Suppressor macrophage treated with lipopolysaccharide for 4 hours (primary cell): ENCODE data around the gene SPATA31E1.

Experiments
- DNase-seq: peaks from one replicate; pipeline ENCODE4 v3.0.0-alpha.2; 2020

SPATA31E1 gene

DNA sequence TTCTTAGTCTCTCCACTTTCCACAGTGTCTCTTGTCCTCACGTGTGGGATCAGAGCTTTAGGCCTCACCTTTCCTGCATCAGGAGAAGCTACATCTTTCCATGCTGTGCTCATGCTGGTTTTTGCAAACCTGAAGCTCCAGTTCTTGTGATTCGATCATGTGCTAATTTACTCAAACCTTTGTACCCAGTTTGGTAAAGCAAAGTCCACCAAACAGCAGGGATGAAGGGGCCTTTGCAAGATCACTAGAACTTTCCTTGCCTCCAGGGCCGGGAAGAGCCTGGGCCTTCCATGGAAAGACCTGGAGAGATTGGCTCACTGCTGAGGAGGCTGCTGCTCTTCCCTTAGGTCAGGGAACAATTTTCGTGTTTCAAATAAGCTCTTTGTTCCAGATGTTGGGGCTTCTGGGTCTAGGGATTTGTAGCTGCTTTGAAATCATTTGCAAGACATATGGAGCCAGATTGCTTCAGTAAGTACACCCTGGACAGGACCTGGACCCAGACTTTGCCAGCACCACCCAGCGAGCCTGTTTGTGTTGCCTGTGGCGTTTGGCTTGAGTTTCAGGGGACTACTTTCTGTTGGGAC lies 18.7 kb upstream of the SPATA31E1 start:
- DNase-seq = no peak

DNA sequence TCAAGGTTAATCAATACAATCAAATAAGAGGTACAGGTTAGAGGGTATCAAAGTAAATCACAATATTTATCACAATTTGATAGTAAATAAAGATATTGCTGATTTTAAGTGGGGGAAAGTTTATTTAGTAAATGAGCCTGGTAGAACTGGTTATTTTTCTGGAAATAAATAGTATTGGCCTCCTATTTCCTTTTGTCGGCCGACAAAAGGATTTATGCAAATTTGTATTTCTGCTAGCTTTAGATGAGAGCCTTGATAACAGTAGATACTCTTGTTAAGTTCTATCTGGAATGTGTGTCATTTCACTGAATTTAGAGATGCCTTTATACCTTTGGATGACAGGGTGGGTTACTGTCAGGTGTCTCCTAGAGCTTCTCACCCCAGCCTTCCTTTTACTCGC lies 17.8 kb upstream of the SPATA31E1 start:
- no peak for DNase-seq

DNA sequence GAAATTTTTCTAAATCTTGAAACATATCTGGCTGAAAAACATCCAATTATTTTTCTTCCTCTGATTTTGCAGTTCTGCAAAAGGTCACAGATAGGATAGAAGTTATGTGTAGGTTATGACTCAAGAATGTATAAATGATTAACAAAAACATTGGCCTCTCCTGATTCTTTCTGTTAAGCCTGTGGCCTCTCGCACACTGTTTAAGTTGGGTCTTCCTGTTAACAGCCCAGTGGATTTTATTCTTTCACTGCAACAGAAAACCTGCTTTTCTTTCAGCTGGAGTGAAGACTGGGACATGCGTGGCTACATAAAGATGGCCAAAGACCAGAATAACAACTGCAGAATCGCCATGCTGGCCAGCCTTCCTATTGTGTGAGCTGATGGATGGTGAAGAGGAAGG lies 17.1 kb upstream of the SPATA31E1 start:
- DNase-seq = no peak

DNA sequence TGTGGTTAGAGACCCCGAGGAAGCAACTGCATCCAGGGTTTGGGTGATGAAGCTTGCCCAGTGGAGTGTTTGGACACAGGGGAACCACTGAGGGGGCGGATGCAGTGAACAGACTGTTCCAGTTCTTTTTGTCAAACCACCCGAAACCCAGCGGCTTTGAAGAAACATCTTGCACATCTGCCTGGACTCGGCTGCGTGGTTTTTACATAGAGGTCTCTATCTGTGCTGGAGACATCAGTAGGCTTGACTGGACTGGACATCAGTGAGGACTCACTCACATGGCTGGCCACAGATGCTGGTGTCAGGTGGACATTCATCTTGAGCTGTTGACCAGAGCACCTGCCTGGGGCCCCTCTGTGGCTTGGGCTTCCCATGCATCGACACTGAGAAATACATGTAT lies 15.3 kb upstream of the SPATA31E1 start:
- DNase-seq = no peak

DNA sequence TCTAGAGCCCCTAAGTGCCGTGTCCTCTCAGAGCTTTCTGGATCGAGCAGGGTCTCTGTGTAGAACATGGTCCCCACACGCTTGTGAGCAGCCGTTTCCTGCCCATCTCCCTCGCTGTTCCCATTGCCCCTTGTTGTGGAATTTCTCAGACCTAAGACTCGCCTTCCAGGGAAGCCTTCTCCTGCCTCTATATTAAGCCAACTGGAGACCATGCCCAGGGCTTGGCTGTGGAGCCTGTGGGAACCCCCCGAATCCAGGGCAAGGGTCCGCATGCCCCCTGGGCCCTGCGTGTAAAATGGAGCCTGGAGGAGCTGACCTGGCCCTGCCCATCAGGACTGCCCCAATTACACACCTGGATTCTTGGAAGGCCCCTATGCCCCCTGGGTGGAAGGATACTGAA lies 14.5 kb upstream of the SPATA31E1 start:
- DNase-seq = no peak

DNA sequence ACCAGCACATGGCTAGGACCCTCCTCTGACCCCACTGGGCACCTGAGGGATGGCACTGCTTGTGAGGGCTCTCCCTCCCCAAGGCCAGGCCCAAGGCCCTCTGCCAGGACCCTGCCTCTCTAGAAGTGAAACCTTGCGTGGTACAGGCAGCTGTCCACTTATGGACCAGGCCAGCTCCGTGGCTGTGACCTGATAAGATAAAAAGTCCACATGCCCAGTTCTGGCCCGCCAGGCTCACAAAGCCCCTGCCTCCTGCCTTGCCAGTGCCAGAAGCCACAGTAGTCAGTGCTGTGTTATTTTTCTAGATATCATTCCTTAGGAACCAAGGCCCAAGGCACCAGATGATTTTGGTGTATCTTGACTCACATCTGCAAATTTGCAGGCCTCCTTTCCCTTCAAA lies 14.0 kb upstream of the SPATA31E1 start:
- no peak for DNase-seq

DNA sequence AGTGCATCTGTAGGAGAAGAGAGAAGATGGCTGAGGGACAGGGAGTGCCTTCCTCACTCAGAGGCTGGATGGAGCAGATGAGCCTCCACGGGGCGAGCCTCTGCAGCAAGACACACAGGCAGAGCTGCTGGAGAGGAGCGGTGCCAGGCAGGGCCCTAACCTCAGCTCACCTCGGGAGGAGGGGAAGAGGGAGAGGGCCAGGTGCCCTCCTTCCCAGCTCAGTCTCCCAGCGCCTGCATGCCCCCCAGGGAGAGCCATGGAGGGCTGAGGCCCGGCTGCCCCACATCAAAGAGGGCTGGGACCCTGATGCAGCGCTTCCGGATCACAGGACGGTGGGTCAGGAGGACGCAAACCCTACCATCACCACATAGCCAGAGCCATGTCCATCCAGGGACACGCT lies 13.6 kb upstream of the SPATA31E1 start:
- no peak for DNase-seq

DNA sequence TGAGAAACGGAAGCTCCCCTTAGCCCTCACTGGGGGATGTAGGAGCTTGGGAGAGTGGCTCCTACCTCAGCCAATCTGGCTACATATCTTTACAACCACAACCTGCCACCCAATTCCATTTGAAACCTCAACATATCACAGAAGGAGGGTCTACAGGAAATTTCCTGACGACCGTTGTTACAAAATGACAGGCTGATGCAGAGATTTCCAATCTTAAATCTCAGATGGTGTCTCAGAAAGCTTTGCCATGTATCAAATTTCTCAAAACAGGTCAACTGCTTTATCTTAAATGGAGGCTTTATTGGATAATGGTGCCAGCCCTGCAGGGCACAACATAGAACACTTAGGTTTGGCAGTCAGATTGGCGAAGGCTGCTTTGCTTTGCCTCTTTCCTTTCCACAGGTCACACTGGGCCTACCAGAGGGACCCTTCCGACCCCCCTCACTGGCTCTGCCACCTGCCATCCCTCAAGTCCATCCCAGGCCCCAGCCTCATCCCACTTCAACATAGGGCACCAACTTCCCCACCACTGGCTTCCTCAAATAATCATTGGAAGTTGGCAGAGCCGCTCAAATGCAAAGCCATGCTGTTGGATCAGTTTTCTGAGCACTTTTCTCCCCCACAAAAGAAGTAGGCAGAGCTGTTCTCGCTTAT lies 11.1 kb upstream of the SPATA31E1 start:
- DNase-seq = no peak

DNA sequence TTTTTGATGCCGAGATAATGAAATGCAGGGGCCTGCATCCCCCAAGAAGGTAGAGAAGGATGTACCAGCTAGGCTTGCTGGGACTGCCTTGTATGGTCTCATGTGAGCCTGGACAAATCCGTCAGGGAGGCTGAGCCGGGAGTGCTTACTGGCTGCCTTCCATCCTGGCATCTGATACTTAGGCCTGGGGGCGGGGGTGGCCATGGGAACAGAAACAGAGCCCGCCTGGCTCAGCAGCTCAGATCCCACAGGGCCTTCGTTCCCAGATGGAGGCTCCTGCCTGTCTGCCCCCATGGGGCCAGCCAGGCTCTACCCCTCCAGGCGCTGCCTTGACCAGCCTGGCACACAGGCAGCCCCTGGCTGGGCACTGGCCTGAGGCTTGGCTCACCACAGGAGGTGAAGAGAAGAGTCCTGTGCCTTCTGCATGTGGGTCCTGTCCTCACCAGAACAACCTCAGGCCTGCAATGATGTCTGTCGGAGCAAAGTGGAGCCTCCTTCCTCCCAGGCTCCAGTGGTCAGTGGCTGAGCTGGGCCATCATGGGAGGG lies 10.5 kb upstream of the SPATA31E1 start:
- DNase-seq = no peak

DNA sequence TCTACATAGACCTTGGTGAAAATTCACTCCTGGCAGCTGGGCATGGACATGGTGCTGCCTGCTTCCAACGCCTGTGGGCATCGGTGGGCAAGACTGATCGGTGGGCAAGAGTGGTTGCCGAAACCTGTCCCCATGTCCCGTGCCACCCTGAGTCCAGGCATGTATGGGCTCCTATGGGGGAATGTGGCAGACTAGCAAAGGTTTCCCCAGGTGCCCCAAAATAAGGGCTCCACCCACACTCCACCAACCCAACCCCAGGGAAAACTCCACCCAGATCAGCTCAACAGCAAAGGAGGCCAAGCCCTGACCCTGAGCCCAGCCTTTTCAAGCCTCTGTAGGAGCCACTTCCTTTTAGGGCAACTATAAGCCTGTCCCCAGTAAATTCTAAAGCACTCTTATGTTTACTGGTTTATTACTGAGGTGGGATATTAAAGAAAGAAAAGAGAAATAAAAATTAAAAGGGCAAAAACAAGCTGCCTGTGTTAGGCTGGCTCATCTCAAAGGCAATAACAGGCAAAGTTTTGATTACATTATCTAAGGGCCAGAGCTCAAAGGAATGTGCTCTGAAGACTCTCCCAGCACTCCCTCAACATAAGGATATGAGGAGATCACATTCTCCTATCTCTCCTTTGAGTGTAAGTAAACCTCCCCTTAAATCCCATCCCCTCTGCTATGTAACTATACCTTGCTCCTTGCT lies 8.9 kb upstream of the SPATA31E1 start:
- DNase-seq = no peak

DNA sequence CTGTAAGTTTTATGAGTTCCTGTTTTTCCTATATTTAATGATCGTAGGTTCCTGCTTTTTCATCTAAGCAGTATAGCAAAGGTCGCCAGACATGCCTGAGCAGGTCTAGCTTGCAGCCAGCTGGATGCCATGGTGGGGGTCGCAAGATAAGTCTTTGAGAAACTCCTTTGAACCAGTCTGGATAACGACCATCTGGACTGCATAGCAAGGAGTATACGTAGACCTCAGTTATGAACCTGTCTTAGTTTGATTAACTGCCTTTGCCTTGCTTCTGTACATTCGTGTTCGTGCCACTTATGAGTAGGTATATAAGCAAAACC lies 8.4 kb upstream of the SPATA31E1 start:
- no peak for DNase-seq

DNA sequence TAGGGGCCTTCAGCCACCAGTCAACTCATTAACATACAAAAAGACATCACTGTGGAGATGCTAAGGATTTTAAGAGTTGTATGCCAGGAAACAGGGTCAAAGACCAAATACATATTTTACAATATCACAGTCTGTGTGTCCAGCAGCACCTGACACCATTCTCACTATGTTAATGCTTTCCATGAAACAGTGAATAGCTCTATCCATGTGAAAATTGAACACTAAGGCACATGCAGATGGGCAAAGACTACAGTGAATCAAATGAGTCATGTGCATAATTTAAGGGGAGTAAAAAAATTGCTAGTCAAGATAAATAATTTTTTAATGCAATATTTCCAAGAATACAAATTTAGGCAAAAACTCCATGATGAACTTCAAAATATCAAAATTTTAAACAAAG lies 7.6 kb upstream of the SPATA31E1 start:
- DNase-seq = no peak

DNA sequence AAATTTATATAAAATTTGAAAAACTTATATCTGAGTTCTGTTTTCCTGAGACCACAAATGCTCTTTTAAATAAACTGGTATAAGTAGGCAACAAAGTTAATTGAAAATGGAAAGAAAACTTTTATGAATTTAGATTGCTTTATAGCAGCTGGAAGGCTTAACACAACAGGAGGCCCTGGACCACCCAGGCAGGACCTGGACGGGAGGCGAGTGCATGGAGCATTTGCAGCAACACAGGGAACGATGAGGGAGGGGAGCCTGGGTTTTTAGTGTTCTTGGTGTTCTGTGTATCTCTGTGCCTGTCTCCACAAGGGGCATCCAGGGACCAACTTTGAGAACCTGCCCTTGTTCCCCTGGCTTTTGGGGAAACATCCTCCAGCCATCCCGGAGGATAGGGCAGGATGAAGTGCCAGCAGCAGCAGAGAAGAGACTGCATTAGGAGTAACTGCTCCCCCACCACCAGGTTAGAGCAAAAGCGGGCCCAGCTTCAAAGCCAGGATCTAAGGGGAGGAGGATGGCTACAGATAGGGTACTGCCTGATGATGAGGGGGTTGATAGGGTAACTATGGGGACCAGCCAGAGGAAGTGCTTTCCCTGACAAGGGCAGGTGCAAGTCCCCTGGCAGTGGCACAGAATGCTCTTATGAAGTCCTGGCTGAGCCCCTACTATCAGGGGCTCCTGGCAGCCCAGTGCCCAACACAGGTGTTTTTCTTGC lies 6.7 kb upstream of the SPATA31E1 start:
- DNase-seq = no peak

DNA sequence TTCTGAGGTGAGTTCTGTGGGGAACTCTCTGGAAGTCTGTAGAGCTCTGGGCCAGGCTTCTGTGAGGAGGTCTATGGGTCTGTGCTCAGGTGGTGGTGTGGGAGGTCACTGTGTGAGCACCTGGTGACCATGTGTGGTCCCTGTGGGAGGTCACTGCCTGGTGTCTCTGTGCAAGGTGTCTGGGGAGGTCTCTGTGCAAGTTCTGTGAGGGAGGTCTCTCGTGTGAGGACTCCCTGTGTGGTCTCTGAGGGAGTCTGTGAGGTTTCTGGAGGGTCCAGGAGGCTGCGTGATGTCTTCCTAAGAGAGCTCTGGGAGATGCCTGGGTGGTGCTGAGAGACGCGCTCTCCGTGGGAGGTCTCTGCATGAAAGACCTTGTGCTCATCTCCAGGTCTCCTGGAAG lies 6.0 kb upstream of the SPATA31E1 start:
- no peak for DNase-seq

DNA sequence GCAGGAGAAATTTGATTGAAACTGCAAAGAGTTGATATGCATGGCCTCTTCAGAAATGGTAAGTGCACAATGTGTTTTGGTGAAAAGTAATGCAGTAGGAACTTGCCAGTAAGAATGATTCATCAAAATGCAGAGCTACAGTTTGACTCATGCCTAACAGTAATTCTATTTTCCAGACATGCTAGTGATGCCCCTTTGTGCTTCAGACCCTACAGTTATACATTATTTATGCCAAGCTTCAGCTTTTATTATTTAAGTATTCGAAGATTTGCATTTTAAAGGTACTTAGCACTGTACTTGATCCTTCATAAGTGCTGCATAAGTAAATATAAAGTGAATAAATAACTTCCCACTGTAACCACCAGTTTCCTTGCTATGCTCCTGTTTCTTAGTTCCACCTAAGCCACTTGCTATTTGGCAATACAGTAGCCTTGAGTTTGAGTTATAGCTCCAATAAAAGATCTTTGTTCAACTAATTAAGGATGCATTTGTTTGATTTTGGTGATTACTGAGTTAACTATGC lies 3.6 kb upstream of the SPATA31E1 start:
- peak; percentile 46 for DNase-seq

DNA sequence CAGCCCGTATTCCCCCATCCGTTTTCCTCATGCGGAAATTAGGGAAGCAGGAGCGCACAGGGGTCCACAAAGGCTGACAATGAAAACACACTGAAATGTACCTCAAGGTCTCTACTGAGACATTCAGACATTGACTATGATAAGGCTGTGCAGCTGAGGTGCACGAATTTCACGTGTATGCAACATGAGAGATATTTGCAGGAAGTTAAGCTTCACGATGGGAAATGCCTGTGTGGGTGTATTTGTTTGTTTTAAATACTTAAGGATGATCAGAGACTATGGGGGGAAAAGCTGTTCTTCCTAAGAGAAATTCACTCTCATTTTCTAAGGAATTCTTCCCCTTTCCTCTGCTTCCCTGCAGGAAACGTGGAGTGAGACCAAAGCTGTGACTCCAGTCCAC lies 2.6 kb upstream of the SPATA31E1 start:
- DNase-seq = no peak

DNA sequence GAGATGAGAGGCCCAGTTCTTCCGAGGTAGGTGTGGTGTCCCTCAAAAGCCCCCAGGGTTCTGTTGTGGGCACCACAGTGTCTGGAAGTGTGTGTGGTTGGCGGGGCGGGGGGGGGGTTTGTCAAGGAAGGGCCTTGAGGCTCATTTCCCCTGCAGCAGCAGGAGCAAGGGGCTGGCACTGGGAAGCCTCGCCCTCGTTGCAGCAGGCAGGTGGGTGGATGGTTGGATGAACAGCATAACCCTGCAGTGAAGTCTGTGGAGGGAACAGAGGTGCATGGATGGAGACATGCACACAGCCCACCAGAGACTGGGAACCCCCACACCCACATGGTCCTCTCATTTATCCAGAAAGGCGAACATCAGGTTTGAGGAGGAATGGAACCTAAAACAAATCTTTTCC lies 2.0 kb upstream of the SPATA31E1 start:
- no peak for DNase-seq

DNA sequence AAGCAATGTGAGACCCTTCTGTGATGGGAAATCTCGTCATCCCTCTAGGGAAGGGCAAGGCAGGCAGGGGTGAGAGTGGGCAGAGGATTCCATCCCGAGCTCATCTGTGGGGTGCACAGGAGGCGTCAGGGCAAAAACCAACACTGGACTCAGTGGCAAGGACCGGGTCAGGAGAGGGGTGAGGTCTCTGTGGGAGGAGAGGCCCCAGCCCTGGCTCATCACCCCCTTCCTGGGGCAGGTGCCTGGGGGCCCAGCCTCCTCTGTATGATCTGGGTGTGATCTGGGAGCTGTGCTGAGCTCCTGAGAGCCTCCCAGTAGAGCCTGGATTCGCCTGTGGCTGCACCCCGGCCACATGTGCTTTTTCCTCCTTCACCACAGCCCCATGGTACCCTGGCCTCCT lies 597 bp downstream of the SPATA31E1 start:
- DNase-seq = no peak

DNA sequence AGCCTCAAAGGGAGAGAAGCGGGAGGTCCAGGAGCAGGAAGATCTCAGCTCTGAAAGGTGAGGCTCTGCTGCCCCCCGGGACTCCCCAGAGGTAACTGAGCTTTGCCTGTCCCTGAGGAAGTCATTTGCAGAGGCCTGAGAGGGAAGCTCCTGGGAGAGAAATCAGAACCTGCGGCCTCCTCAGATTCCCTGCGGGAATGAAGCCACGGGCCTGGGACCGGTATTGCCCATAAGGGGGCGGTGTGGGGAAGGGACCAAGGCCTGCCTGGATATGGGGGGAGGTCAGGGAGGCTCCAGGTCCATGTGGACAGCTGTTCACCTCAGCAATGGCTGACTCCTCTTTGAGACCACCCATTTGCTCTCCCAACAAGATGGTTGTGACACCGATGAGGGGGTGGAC lies 1.3 kb downstream of the SPATA31E1 start:
- DNase-seq = no peak

DNA sequence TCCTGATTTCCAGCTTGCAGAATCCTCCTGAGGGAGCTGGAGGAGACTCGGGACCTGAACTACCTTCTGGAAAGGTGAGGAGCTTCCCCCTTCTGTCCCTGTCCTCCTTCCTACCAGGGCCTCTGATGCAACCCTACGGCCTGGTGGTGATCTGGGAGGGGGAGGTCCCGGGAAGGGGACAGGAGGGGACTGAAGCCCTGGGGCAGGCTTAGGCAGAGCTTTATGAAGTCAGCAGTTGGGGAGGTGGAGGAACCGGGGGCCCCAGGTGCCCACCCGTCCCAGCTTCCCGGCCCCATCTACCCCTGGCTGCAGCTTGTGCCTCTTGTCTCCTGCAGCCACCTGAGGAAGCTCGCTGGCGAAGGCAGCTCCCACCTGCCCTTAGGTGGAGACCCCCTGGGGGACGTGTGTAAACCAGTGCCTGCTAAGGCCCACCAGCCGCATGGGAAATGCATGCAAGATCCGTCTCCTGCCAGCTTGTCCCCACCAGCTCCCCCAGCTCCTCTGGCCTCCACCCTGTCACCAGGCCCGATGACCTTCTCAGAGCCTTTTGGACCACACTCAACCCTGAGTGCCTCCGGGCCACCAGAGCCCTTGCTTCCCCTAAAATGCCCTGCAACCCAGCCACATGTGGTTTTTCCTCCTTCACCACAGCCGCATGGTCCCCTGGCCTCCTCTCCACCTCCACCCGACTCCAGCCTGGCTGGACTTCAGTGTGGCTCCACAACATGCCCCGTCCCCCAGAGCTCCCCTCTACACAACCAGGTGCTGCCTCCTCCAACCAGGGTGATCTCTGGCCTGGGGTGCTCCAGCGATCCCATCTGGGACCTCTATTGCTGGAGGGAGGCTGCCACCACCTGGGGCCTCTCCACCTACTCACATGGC lies 2.1 kb downstream of the SPATA31E1 start:
- DNase-seq = no peak

DNA sequence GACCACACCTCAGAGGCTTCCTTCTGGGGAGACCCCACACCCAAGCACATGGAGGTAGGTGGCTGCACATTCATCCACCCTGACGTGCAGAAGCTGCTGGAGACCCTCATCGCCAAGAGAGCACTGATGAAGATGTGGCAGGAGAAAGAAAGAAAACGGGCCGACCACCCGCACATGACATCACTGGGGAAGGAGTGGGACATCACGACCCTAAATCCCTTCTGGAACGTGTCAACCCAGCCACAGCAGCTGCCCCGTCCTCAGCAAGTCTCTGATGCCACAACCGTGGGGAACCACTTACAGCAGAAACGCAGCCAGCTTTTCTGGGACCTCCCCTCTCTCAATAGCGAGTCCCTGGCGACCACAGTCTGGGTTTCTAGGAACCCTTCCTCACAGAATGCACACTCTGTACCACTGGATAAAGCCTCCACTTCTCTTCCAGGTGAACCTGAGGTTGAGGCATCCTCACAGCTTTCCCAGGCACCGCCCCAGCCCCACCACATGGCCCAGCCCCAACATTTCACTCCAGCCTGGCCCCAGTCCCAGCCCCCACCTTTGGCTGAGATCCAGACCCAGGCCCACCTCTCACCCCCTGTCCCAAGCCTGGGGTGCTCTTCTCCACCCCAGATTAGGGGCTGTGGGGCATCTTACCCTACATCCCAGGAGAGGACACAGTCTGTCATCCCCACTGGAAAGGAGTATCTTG lies 3.0 kb downstream of the SPATA31E1 start:
- DNase-seq = no peak
